Measurements from ENCODE around the gene SCMH1.
"Not testable (repeated sequence)": the region's sequence is repeated elsewhere in the genome, so short reads cannot be mapped to it uniquely, and the experiment has no call there.

The SCMH1 gene

GRCh38 chr1:41261926-41262618 is 20.0 kb upstream of the SCMH1 start:
- no peak overlapping the region for H3K4me3 ChIP-seq (ENCODE audit: low read depth, low read length)
- no peaks in the 10 kb centered on the region for H3K27me3 ChIP-seq (ENCODE audit: insufficient read depth, low read depth, severe bottlenecking)
- no peaks in the 10 kb centered on the region for H3K36me3 ChIP-seq
- DNase-seq = no peak
- peaks cover 3% of the 10 kb centered on the region for H3K9me3 ChIP-seq (ENCODE audit: severe bottlenecking)
- no peak overlapping the region for H3K27ac ChIP-seq
- TF ChIP-seq CTCF (IDR thresholded peaks at IDR 0.05; ENCODE audit: low read depth, low read length) = no peak

GRCh38 chr1:41260768-41261167 is 18.7 kb upstream of the SCMH1 start:
- H3K27ac ChIP-seq = no peak overlapping the region
- no peak for DNase-seq
- H3K4me3 ChIP-seq (ENCODE audit: low read depth, low read length) = no peak overlapping the region
- H3K27me3 ChIP-seq (ENCODE audit: insufficient read depth, low read depth, severe bottlenecking) = no peaks in the 10 kb centered on the region
- H3K36me3 ChIP-seq = no peaks in the 10 kb centered on the region
- H3K9me3 ChIP-seq (ENCODE audit: severe bottlenecking) = peaks cover 4% of the 10 kb centered on the region
- no peak for TF ChIP-seq CTCF (IDR thresholded peaks at IDR 0.05; ENCODE audit: low read depth, low read length)

GRCh38 chr1:41259221-41259620 is 17.1 kb upstream of the SCMH1 start:
- Histone ChIP-seq H3K4me3 (ENCODE audit: low read depth, low read length) (no peak overlapping the region), H3K27me3 (ENCODE audit: insufficient read depth, low read depth, severe bottlenecking) (no peaks in the 10 kb centered on the region), H3K9me3 (ENCODE audit: severe bottlenecking) (peaks cover 9% of the 10 kb centered on the region), H3K36me3 (no peaks in the 10 kb centered on the region), H3K27ac (no peak overlapping the region)
- TF ChIP-seq CTCF (IDR thresholded peaks at IDR 0.05; ENCODE audit: low read depth, low read length) = no peak
- no peak for DNase-seq

- Histone ChIP-seq H3K27me3 (ENCODE audit: insufficient read depth, low read depth, severe bottlenecking) (no peaks in the 10 kb centered on the region), H3K36me3 (no peaks in the 10 kb centered on the region), H3K9me3 (ENCODE audit: severe bottlenecking) (peaks cover 12% of the 10 kb centered on the region), H3K27ac (no peak overlapping the region), H3K4me3 (ENCODE audit: low read depth, low read length) (no peak overlapping the region)
- no peak for DNase-seq
- no peak for TF ChIP-seq CTCF (IDR thresholded peaks at IDR 0.05; ENCODE audit: low read depth, low read length)
Observed at GRCh38 chr1:41255978-41256377, 13.9 kb upstream of the SCMH1 start.

GRCh38 chr1:41251120-41251519 is 9.0 kb upstream of the SCMH1 start:
- not testable (repeated sequence) for H3K9me3 ChIP-seq (ENCODE audit: severe bottlenecking); H3K27me3 ChIP-seq (ENCODE audit: insufficient read depth, low read depth, severe bottlenecking); H3K27ac ChIP-seq; H3K36me3 ChIP-seq; H3K4me3 ChIP-seq (ENCODE audit: low read depth, low read length); DNase-seq

- no peak overlapping the region for H3K27ac ChIP-seq
- no peak for DNase-seq
- no peaks in the 10 kb centered on the region for H3K36me3 ChIP-seq
- no peak overlapping the region for H3K4me3 ChIP-seq (ENCODE audit: low read depth, low read length)
- H3K27me3 ChIP-seq (ENCODE audit: insufficient read depth, low read depth, severe bottlenecking) = no peaks in the 10 kb centered on the region
- H3K9me3 ChIP-seq (ENCODE audit: severe bottlenecking) = peaks cover 3% of the 10 kb centered on the region
- TF ChIP-seq CTCF (IDR thresholded peaks at IDR 0.05; ENCODE audit: low read depth, low read length) = no peak
Observed at GRCh38 chr1:41249319-41249718, 7.2 kb upstream of the SCMH1 start.
